IMR-90 (cell line): Measurements from ENCODE around the gene KRT34. TPM values are rescaled to one million over a fixed set of nuclear protein-coding genes. Genes with fewer than 3 reads are reported as not detected.

Source experiments
- ATAC-seq: fragments of 200-7000 bp; cut with Tn5 transposase; 2 replicates; pipeline ENCODE4 v1.9.1; 2020; ENCODE audit warnings: low read depth, mild to moderate bottlenecking, moderate library complexity
- BruUV-seq: library from RNA; stranded (reverse); fragments of 400-500 nt; replicated peaks from 2 replicates; lab custom pipeline; 2021; lab: Mats Ljungman, UMichigan
- CTCF ChIA-PET: fragments of 300-600 bp; formaldehyde crosslinking; extraction: SDS; loops from one replicate; lab custom pipeline; 2021; ENCODE audit warnings: antibody characterized with exemption; lab: Yijun Ruan, JAX
- POLR2A ChIA-PET: fragments of 300-600 bp; sonication (Branson Sonifier 250); formaldehyde crosslinking; loops from one replicate; lab custom pipeline; 2022; ENCODE audit warnings: antibody characterized with exemption; ENCODE audit not compliant: unreplicated experiment; lab: Charles Lee
- DNase-seq: peaks from one replicate; pipeline ENCODE4 v3.0.0; 2013
- H2AFZ ChIP-seq: replicated peaks from 2 replicates; pipeline ENCODE3; 2013; ENCODE audit warnings: low read length, mild to moderate bottlenecking; ENCODE audit not compliant: poor library complexity
- H2AK5ac ChIP-seq: 2 replicates; pipeline ENCODE4 v1.6.1; 2013; ENCODE audit warnings: low read depth, low read length, inconsistent platforms
- H2AK9ac ChIP-seq: replicated peaks from 2 replicates; pipeline ENCODE3; 2013; ENCODE audit warnings: mild to moderate bottlenecking, low read depth, low read length, moderate library complexity; ENCODE audit not compliant: poor library complexity
- H2BK120ac ChIP-seq: 2 replicates; pipeline ENCODE4 v1.6.1; 2013; ENCODE audit warnings: low read depth, low read length, inconsistent platforms
- H2BK15ac ChIP-seq: 3 replicates; pipeline ENCODE4 v1.6.1; 2013; ENCODE audit warnings: low read depth, low read length, inconsistent platforms
- H2BK20ac ChIP-seq: 2 replicates; pipeline ENCODE4 v1.6.1; 2013; ENCODE audit warnings: low read depth, mild to moderate bottlenecking, inconsistent platforms, low read length, moderate library complexity
- H2BK5ac ChIP-seq: 2 replicates; pipeline ENCODE4 v1.6.1; 2013; ENCODE audit warnings: mild to moderate bottlenecking, low read depth, low read length, inconsistent platforms; ENCODE audit not compliant: poor library complexity, severe bottlenecking
- H3K14ac ChIP-seq: replicated peaks from 2 replicates; pipeline ENCODE4 v1.6.1; 2013; ENCODE audit warnings: low read depth, low read length, inconsistent platforms
- H3K18ac ChIP-seq: 2 replicates; pipeline ENCODE4 v1.6.1; 2013; ENCODE audit warnings: low read depth, low read length, control low read depth
- H3K23ac ChIP-seq: 2 replicates; pipeline ENCODE4 v1.6.1; 2013; ENCODE audit warnings: low read depth, low read length, inconsistent platforms
- H3K27ac ChIP-seq: 2 replicates; pipeline ENCODE4 v1.5.1; 2013; ENCODE audit warnings: mild to moderate bottlenecking, control low read depth, low read length; ENCODE audit not compliant: insufficient read depth
- H3K27me3 ChIP-seq: 2 replicates; pipeline ENCODE4 v1.6.1; 2013; ENCODE audit warnings: low read length; ENCODE audit not compliant: control insufficient read depth, insufficient read depth
- H3K36me3 ChIP-seq: 2 replicates; pipeline ENCODE4 v1.6.1; 2013; ENCODE audit warnings: low read length, mixed read lengths; ENCODE audit not compliant: control insufficient read depth, insufficient read depth
- H3K4ac ChIP-seq: 2 replicates; pipeline ENCODE4 v1.6.1; 2013; ENCODE audit warnings: low read depth, low read length, inconsistent platforms
- H3K4me1 ChIP-seq: 2 replicates; pipeline ENCODE4 v1.6.1; 2013; ENCODE audit warnings: low read length, mixed read lengths; ENCODE audit not compliant: control insufficient read depth, insufficient read depth
- H3K4me2 ChIP-seq: 2 replicates; pipeline ENCODE4 v1.6.1; 2013; ENCODE audit warnings: low read depth, mild to moderate bottlenecking, control low read depth, low read length, moderate library complexity
- H3K4me3 ChIP-seq: 2 replicates; pipeline ENCODE4 v1.5.1; 2013; ENCODE audit warnings: low read depth, mild to moderate bottlenecking, control low read depth, low read length, moderate library complexity; ENCODE audit not compliant: insufficient read depth
- H3K56ac ChIP-seq: 2 replicates; pipeline ENCODE4 v1.6.1; 2013; ENCODE audit warnings: low read length, inconsistent platforms; ENCODE audit not compliant: insufficient read depth; ENCODE audit errors: extremely low read depth
- H3K79me1 ChIP-seq, 2 experiments: 2 replicates each; pipeline ENCODE4 v1.6.1; 2013; ENCODE audit warnings: low read length in 2 of 2, inconsistent platforms in 1 of 2, low read depth in 1 of 2
- H3K9ac ChIP-seq: 2 replicates; pipeline ENCODE4 v1.6.1; 2013; ENCODE audit warnings: low read depth, low read length, control low read depth
- H3K9me1 ChIP-seq: 2 replicates; pipeline ENCODE4 v1.6.1; 2013; ENCODE audit warnings: low read length, inconsistent platforms; ENCODE audit not compliant: insufficient read depth
- H3K9me3 ChIP-seq: 2 replicates; pipeline ENCODE4 v1.6.1; 2013; ENCODE audit warnings: low read length; ENCODE audit not compliant: control insufficient read depth, insufficient read depth
- H4K20me1 ChIP-seq: 2 replicates; pipeline ENCODE4 v1.6.1; 2013; ENCODE audit warnings: low read length, inconsistent platforms; ENCODE audit not compliant: insufficient read depth
- H4K5ac ChIP-seq: 2 replicates; pipeline ENCODE4 v1.6.1; 2013; ENCODE audit warnings: mild to moderate bottlenecking, low read depth, low read length, control low read depth
- H4K8ac ChIP-seq, 2 experiments: 2 replicates each; pipeline ENCODE4 v1.6.1; 2013; ENCODE audit warnings: low read depth in 2 of 2, low read length in 2 of 2, control low read depth in 1 of 2, inconsistent platforms in 1 of 2
- H4K91ac ChIP-seq: 2 replicates; pipeline ENCODE4 v1.6.1; 2013; ENCODE audit warnings: low read depth, low read length, inconsistent platforms; ENCODE audit not compliant: insufficient read depth
- BHLHE40 ChIP-seq: fragments of 150-350 bp; IDR thresholded peaks from 2 replicates; pipeline ENCODE4 v1.6.1; 2016; ENCODE audit warnings: mild to moderate bottlenecking, low read depth, low read length
- ELK1 ChIP-seq: fragments of 150-350 bp; IDR thresholded peaks from 2 replicates; pipeline ENCODE4 v1.6.1; 2016; ENCODE audit warnings: low read depth, mild to moderate bottlenecking, low read length, moderate library complexity, borderline replicate concordance
- FOS ChIP-seq: fragments of 150-350 bp; IDR thresholded peaks from 2 replicates; pipeline ENCODE4 v1.6.1; 2016; ENCODE audit warnings: low read depth, low read length
- MAFK ChIP-seq: IDR thresholded peaks from 2 replicates; pipeline ENCODE4 v1.6.1; 2012; ENCODE audit warnings: low read depth, low read length, improper control_type of control experiment
- MAZ ChIP-seq: IDR thresholded peaks from 2 replicates; pipeline ENCODE4 v1.6.1; 2012; ENCODE audit warnings: low read depth, mild to moderate bottlenecking, low read length, improper control_type of control experiment, moderate library complexity, borderline replicate concordance
- MXI1 ChIP-seq: IDR thresholded peaks from 2 replicates; pipeline ENCODE4 v1.6.1; 2012; ENCODE audit warnings: low read depth, mild to moderate bottlenecking, low read length, moderate library complexity, borderline replicate concordance
- NFE2L2 ChIP-seq: fragments of 150-350 bp; IDR thresholded peaks from 2 replicates; pipeline ENCODE4 v1.6.1; 2016; ENCODE audit warnings: low read depth, mild to moderate bottlenecking, low read length
- POLR2A ChIP-seq: IDR thresholded peaks from 2 replicates; pipeline ENCODE4 v1.6.1; 2012; ENCODE audit warnings: mild to moderate bottlenecking, low read depth, low read length
- RAD21 ChIP-seq: IDR thresholded peaks from 2 replicates; pipeline ENCODE4 v1.6.1; 2012; ENCODE audit warnings: low read length, improper control_type of control experiment
- RCOR1 ChIP-seq: IDR thresholded peaks from 2 replicates; pipeline ENCODE4 v1.6.1; 2012; ENCODE audit warnings: mild to moderate bottlenecking, low read length, improper control_type of control experiment; ENCODE audit not compliant: insufficient replicate concordance
- SMC3 ChIP-seq: fragments of 150-350 bp; IDR thresholded peaks from 2 replicates; pipeline ENCODE4 v1.6.1; 2016; ENCODE audit warnings: low read depth, mild to moderate bottlenecking, antibody characterized with exemption, low read length, moderate library complexity
- USF2 ChIP-seq: fragments of 150-350 bp; IDR thresholded peaks from 2 replicates; pipeline ENCODE4 v1.6.1; 2017; ENCODE audit warnings: mild to moderate bottlenecking, antibody characterized with exemption, low read length, low read depth
- dilution Hi-C: fragments of 300-500 bp; cut with HindIII; formaldehyde crosslinking; loops from one replicate; pipeline ENCODE4 v1.14.3; 2018; ENCODE audit warnings: low sequenced_read_pairs; ENCODE audit not compliant: unreplicated experiment
- in situ Hi-C: fragments of 300-500 bp; cut with MboI; formaldehyde crosslinking; loops from 3 replicates; pipeline ENCODE4 v1.14.3; 2019; ENCODE audit warnings: low sequenced_read_pairs, inconsistent platforms, mixed read lengths
- intact Hi-C: fragments of 100-400 bp; cut with micrococcal nuclease; formaldehyde crosslinking; loops from 2 replicates; pipeline ENCODE4 v1.10.0; 2022
- polyA plus RNA-seq, 3 experiments: library from polyadenylated mRNA; depleted of rRNA; stranded (reverse); fragments of >200 nt; gene quantifications; 2 replicates each; pipeline ENCODE4 v1.2.3, GENCODE V29; 2012; ENCODE audit warnings: low replicate concordance in 1 of 3
- total RNA-seq: library from RNA; depleted of rRNA; stranded (reverse); fragments of >200 nt; gene quantifications from 2 replicates; pipeline ENCODE4 v1.2.3, GENCODE V29; 2012
- TF ChIP-seq, protein P1 (sequence below): conservative IDR thresholded peaks from 2 replicates; pipeline ENCODE4 v1.5.1; 2012; ENCODE audit warnings: mild to moderate bottlenecking, low read depth, low read length, improper control_type of control experiment

KRT34 gene
- total and polyA plus RNA-seq, 2 of the 4 experiments (the other 2 are of a cell fraction) = 3.4 to 3.6 TPM

GRCh38 chr17:41366070-41366469 is 16.0 kb downstream of the KRT34 start:
- Histone ChIP-seq H3K4me1 (peaks cover 8% of the 10 kb centered on the region; the same call in 1 of the 2 replicates), H4K91ac (no peak overlapping the region), H3K36me3 (no peaks in the 10 kb centered on the region), H2BK20ac (peak overlapping the region; percentile 39), H3K9me3 (no peaks in the 10 kb centered on the region), H3K9ac (no peak overlapping the region), H2BK5ac (peak overlapping the region; percentile 57), H3K4ac (no peak overlapping the region), H3K79me1 (no peaks in the 10 kb centered on the region), H3K23ac (no peak overlapping the region), H3K9me1 (no peaks in the 10 kb centered on the region), H4K5ac (peak overlapping the region; percentile 54; the same call in 1 of the 2 replicates), H2AK5ac (no peak overlapping the region), H2AFZ (no peak overlapping the region), H3K27me3 (no peaks in the 10 kb centered on the region), H2BK15ac (no peak overlapping the region), H3K4me2 (no peak overlapping the region), H3K4me3 (no peak overlapping the region), H4K8ac (no peak overlapping the region), H3K18ac (peak overlapping the region; percentile 24; the same call in 1 of the 2 replicates), H2AK9ac (no peak overlapping the region), H3K27ac (no peak overlapping the region), H3K14ac (no peak overlapping the region), H3K56ac (no peak overlapping the region), H2BK120ac (no peak overlapping the region), H4K20me1 (no peaks in the 10 kb centered on the region)
- dilution Hi-C loops (no loop called here), in situ Hi-C loops (no loop called here), intact Hi-C loops (no loop called here)
- no TSS peak for BruUV-seq
- CTCF ChIA-PET = no interaction called here
- ATAC-seq = no peak
- no peak for DNase-seq
- TF ChIP-seq MAZ = no peak
- TF ChIP-seq MAFK = no peak
- TF ChIP-seq ELK1 = no peak
- TF ChIP-seq RCOR1 = no peak
- TF ChIP-seq, protein P1, sequence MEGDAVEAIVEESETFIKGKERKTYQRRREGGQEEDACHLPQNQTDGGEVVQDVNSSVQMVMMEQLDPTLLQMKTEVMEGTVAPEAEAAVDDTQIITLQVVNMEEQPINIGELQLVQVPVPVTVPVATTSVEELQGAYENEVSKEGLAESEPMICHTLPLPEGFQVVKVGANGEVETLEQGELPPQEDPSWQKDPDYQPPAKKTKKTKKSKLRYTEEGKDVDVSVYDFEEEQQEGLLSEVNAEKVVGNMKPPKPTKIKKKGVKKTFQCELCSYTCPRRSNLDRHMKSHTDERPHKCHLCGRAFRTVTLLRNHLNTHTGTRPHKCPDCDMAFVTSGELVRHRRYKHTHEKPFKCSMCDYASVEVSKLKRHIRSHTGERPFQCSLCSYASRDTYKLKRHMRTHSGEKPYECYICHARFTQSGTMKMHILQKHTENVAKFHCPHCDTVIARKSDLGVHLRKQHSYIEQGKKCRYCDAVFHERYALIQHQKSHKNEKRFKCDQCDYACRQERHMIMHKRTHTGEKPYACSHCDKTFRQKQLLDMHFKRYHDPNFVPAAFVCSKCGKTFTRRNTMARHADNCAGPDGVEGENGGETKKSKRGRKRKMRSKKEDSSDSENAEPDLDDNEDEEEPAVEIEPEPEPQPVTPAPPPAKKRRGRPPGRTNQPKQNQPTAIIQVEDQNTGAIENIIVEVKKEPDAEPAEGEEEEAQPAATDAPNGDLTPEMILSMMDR = no peak
- TF ChIP-seq SMC3 = no peak
- no peak for TF ChIP-seq MXI1
- TF ChIP-seq RAD21 = no peak
- no peak for TF ChIP-seq POLR2A
- TF ChIP-seq USF2 = no peak
- TF ChIP-seq NFE2L2 = no peak
- TF ChIP-seq BHLHE40 = no peak
- TF ChIP-seq FOS = no peak
- POLR2A ChIA-PET = no interaction called here
